DND-41 (cell line): ENCODE results near the gene RANBP17.

Experiments
- ATAC-seq: fragments of 200-7000 bp; cut with Tn5 transposase; 3 replicates; pipeline ENCODE4 v1.9.1; 2021; ENCODE audit warnings: low read depth; ENCODE audit not compliant: insufficient read depth
- DNase-seq: peaks from one replicate; pipeline ENCODE4 v3.0.0-alpha.2; 2020
- H2AFZ ChIP-seq: 2 replicates; pipeline ENCODE4 v1.6.0; 2012; ENCODE audit warnings: low read depth, low read length
- H3K27ac ChIP-seq: 2 replicates; pipeline ENCODE4 v1.5.1; 2012; ENCODE audit warnings: low read length, inconsistent platforms
- H3K27me3 ChIP-seq: fragments of 200-600 bp; sonication (generic); 2 replicates; pipeline ENCODE4 v1.6.0; 2012; ENCODE audit warnings: low read length, mild to moderate bottlenecking, inconsistent platforms; ENCODE audit not compliant: insufficient read depth, poor library complexity
- H3K36me3 ChIP-seq: 2 replicates; pipeline ENCODE4 v1.5.1; 2012; ENCODE audit warnings: low read length, inconsistent platforms; ENCODE audit not compliant: insufficient read depth
- H3K4me1 ChIP-seq: 2 replicates; pipeline ENCODE4 v1.5.1; 2012; ENCODE audit warnings: mild to moderate bottlenecking, low read length; ENCODE audit not compliant: insufficient read depth
- H3K4me2 ChIP-seq: 2 replicates; pipeline ENCODE4 v1.6.0; 2012; ENCODE audit warnings: mild to moderate bottlenecking, moderate library complexity, low read length, inconsistent platforms; ENCODE audit not compliant: insufficient read depth
- H3K4me3 ChIP-seq, 2 experiments: fragments of 200-600 bp in 1 of 2; shearing (Covaris generic) in 1 of 2; 2 replicates each; pipeline ENCODE4 v1.5.1; 2012 to 2016; ENCODE audit warnings: inconsistent platforms in 2 of 2, low read length in 2 of 2, mild to moderate bottlenecking in 2 of 2, low read depth in 1 of 2, moderate library complexity in 1 of 2
- H3K79me2 ChIP-seq: 2 replicates; pipeline ENCODE4 v1.6.0; 2012; ENCODE audit warnings: low read length, inconsistent platforms; ENCODE audit not compliant: insufficient read depth
- H3K9ac ChIP-seq: 2 replicates; pipeline ENCODE4 v1.6.0; 2012; ENCODE audit warnings: low read depth, mild to moderate bottlenecking, inconsistent platforms, low read length, moderate library complexity
- H3K9me3 ChIP-seq: 2 replicates; pipeline ENCODE4 v1.5.1; 2012; ENCODE audit warnings: low read length, moderate library complexity, mild to moderate bottlenecking, inconsistent platforms; ENCODE audit not compliant: insufficient read depth, severe bottlenecking
- H4K20me1 ChIP-seq: 2 replicates; pipeline ENCODE4 v1.6.0; 2012; ENCODE audit warnings: low read length; ENCODE audit not compliant: insufficient read depth
- CTCF ChIP-seq: IDR thresholded peaks from 2 replicates; pipeline ENCODE4 v1.5.1; 2012; ENCODE audit warnings: borderline replicate concordance, low read length, moderate library complexity, mild to moderate bottlenecking; ENCODE audit not compliant: poor library complexity, severe bottlenecking; ENCODE audit errors: extremely low read depth
- EZH2 ChIP-seq: IDR thresholded peaks from 3 replicates; pipeline ENCODE4 v1.6.1; 2012; ENCODE audit warnings: borderline replicate concordance, low read depth, mild to moderate bottlenecking, moderate library complexity, low read length, inconsistent platforms; ENCODE audit not compliant: severe bottlenecking

RANBP17 gene

GRCh38 chr5:170818232-170818631, 43.6 kb upstream of the RANBP17 start:
- Histone ChIP-seq H3K36me3 (no peaks in the 10 kb centered on the region), H3K4me2 (no peak overlapping the region), H3K9ac (no peak overlapping the region), H3K27ac (no peak overlapping the region), H3K79me2 (no peaks in the 10 kb centered on the region), H3K27me3 (no peaks in the 10 kb centered on the region), H2AFZ (no peak overlapping the region), H3K9me3 (no peaks in the 10 kb centered on the region), H3K4me1 (no peaks in the 10 kb centered on the region), H3K4me3 (no peak overlapping the region), H4K20me1 (no peaks in the 10 kb centered on the region)
- ATAC-seq (no peak), DNase-seq (no peak)
- TF ChIP-seq EZH2 (no peak), CTCF (no peak)

- no peak for DNase-seq
- no peak for TF ChIP-seq EZH2
- TF ChIP-seq CTCF = no peak
Observed at GRCh38 chr5:170819824-170820223, 42.0 kb upstream of the RANBP17 start.

GRCh38 chr5:170821257-170821800, 40.5 kb upstream of the RANBP17 start:
- no peak for TF ChIP-seq CTCF
- no peak for TF ChIP-seq EZH2
- no peaks in the 10 kb centered on the region for H3K4me1 ChIP-seq
- DNase-seq = no peak

More at GRCh38 chr5:170819824-170820223, 42.0 kb upstream of the RANBP17 start:
- Histone ChIP-seq H3K4me3 (no peak overlapping the region), H3K4me1 (no peaks in the 10 kb centered on the region), H3K9ac (no peak overlapping the region), H3K9me3 (no peaks in the 10 kb centered on the region), H3K4me2 (no peak overlapping the region), H3K79me2 (no peaks in the 10 kb centered on the region), H2AFZ (no peak overlapping the region), H4K20me1 (no peaks in the 10 kb centered on the region), H3K36me3 (no peaks in the 10 kb centered on the region), H3K27me3 (no peaks in the 10 kb centered on the region), H3K27ac (no peak overlapping the region)
- no peak for ATAC-seq

GRCh38 chr5:170826117-170826516, 35.7 kb upstream of the RANBP17 start:
- TF ChIP-seq EZH2 = no peak
- no peak overlapping the region for H3K27ac ChIP-seq
- H3K4me3 ChIP-seq = no peak overlapping the region
- no peaks in the 10 kb centered on the region for H3K27me3 ChIP-seq
- H3K9ac ChIP-seq = no peak overlapping the region
- no peaks in the 10 kb centered on the region for H4K20me1 ChIP-seq
- no peak for DNase-seq
- no peaks in the 10 kb centered on the region for H3K36me3 ChIP-seq
- H2AFZ ChIP-seq = no peak overlapping the region
- no peak for ATAC-seq
- no peak overlapping the region for H3K4me2 ChIP-seq
- H3K9me3 ChIP-seq = no peaks in the 10 kb centered on the region
- no peaks in the 10 kb centered on the region for H3K4me1 ChIP-seq
- H3K79me2 ChIP-seq = no peaks in the 10 kb centered on the region

More at GRCh38 chr5:170821257-170821800, 40.5 kb upstream of the RANBP17 start:
- H3K36me3 ChIP-seq = no peaks in the 10 kb centered on the region
- ATAC-seq = no peak
- no peaks in the 10 kb centered on the region for H3K27me3 ChIP-seq
- H3K9ac ChIP-seq = no peak overlapping the region
- H3K79me2 ChIP-seq = no peaks in the 10 kb centered on the region
- H3K4me2 ChIP-seq = no peak overlapping the region
- no peaks in the 10 kb centered on the region for H3K9me3 ChIP-seq
- no peak overlapping the region for H3K27ac ChIP-seq
- no peaks in the 10 kb centered on the region for H4K20me1 ChIP-seq
- H2AFZ ChIP-seq = no peak overlapping the region
- H3K4me3 ChIP-seq = no peak overlapping the region
